ENCODE data around the gene DGKI.
"Not testable (repeated sequence)": the region's sequence is repeated elsewhere in the genome, so short reads cannot be mapped to it uniquely, and the experiment has no call there.

The DGKI gene

DNA sequence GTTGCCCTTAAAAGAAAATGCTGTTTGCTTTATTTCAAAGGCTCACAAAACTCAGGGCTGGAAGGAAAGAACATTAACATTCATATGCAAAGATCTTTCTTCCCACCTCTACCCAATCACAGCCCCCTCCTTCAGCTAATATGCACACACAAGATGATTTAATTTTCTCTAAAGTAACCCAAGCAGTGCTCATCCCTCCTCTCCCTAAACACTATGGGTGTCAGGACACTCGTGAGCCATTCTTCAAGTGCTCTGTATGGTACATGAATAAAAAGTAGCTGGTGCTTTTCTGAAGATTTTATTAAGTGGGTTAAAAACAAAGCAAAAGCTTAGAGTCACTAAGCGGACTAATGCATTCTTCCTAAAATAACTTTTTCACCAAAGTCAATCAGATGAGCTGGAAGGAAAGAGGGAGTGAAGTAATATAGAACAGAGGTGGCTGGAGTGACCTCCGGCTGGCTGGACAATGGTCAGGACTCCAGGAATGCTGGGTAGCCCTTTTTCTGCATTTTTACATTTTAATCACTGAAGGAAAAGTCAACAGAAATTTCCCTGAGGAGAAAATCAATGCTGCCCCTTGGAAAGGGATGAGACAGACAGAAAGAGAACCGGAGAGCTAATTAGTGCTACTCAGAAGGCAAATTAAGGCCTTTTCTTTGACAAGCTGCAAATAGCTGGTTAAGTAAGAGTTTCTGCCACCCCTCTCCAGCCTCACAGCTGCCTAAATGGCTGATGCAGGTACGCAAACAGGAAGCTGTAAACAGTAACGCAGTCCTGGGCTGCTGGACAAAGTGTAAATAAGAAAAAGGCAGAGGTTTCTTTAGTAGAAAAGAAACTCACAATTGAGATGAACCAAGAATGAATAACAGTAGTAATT is 6.6 kb downstream of the DGKI start:
- H3K4me1 ChIP-seq (ENCODE audit: insufficient read depth, low read length), result peaks cover 53% of the 10 kb centered on the region
- no peaks in the 10 kb centered on the region for H3K9me3 ChIP-seq (ENCODE audit: low read length)
- peak overlapping the region; percentile 1 for H2AFZ ChIP-seq (ENCODE audit: low read depth, low read length)
- peak overlapping the region; percentile 3 for H3K4me3 ChIP-seq (ENCODE audit: low read length)
- H3K36me3 ChIP-seq (ENCODE audit: insufficient read depth, low read length), result no peaks in the 10 kb centered on the region
- H3K27me3 ChIP-seq (ENCODE audit: insufficient read depth, low read length), result no peaks in the 10 kb centered on the region

GRCh38 chr7:137838706-137839315 is 8.0 kb downstream of the DGKI start:
- Histone ChIP-seq H3K27me3 (ENCODE audit: insufficient read depth, low read length) (no peaks in the 10 kb centered on the region), H3K9me3 (ENCODE audit: low read length) (no peaks in the 10 kb centered on the region), H3K4me1 (ENCODE audit: insufficient read depth, low read length) (peaks cover 40% of the 10 kb centered on the region), H3K36me3 (ENCODE audit: insufficient read depth, low read length) (no peaks in the 10 kb centered on the region), H2AFZ (ENCODE audit: low read depth, low read length) (no peak overlapping the region), H3K4me3 (ENCODE audit: low read length) (no peak overlapping the region)

- H2AFZ ChIP-seq (ENCODE audit: low read depth, low read length), result no peak overlapping the region
- peaks cover 28% of the 10 kb centered on the region for H3K4me1 ChIP-seq (ENCODE audit: insufficient read depth, low read length)
- peaks cover 16% of the 10 kb centered on the region for H3K9me3 ChIP-seq (ENCODE audit: low read length)
- H3K4me3 ChIP-seq (ENCODE audit: low read length), result no peak overlapping the region
- H3K36me3 ChIP-seq (ENCODE audit: insufficient read depth, low read length), result no peaks in the 10 kb centered on the region
- no peaks in the 10 kb centered on the region for H3K27me3 ChIP-seq (ENCODE audit: insufficient read depth, low read length)
Measured at GRCh38 chr7:137836541-137836940, 10.2 kb downstream of the DGKI start.

DNA sequence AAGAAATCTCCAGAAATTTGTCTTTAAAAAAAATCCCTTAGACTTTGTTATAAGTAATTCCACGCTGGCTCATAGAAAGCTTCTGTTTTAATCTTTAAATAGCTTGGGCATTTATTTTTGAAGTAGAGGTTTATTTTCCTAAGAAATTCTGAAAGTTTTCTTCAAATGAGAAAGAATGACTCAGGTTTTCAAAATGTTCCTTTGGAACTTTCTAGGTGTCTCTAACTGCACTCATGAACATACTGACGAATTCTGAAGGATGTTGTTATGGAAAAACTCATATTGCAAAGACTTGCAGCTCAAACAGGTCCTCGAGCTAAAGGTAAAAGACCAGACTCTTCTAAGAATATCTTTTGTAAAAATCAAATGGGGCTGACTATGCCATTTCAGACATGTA is 10.7 kb downstream of the DGKI start:
- H3K4me1 ChIP-seq (ENCODE audit: insufficient read depth, low read length), result peaks cover 28% of the 10 kb centered on the region
- H3K27me3 ChIP-seq (ENCODE audit: insufficient read depth, low read length), result no peaks in the 10 kb centered on the region
- no peaks in the 10 kb centered on the region for H3K36me3 ChIP-seq (ENCODE audit: insufficient read depth, low read length)

GRCh38 chr7:137835486-137836112 is 11.2 kb downstream of the DGKI start:
- Histone ChIP-seq H3K27me3 (ENCODE audit: insufficient read depth, low read length) (no peaks in the 10 kb centered on the region), H3K4me1 (ENCODE audit: insufficient read depth, low read length) (peaks cover 26% of the 10 kb centered on the region), H3K36me3 (ENCODE audit: insufficient read depth, low read length) (no peaks in the 10 kb centered on the region), H2AFZ (ENCODE audit: low read depth, low read length) (no peak overlapping the region), H3K4me3 (ENCODE audit: low read length) (no peak overlapping the region), H3K9me3 (ENCODE audit: low read length) (peaks cover 18% of the 10 kb centered on the region)

More for the DNA sequence above, 10.7 kb downstream of the DGKI start:
- Histone ChIP-seq H3K9me3 (ENCODE audit: low read length) (peaks cover 18% of the 10 kb centered on the region), H3K4me3 (ENCODE audit: low read length) (no peak overlapping the region), H2AFZ (ENCODE audit: low read depth, low read length) (no peak overlapping the region)

- Histone ChIP-seq H2AFZ (ENCODE audit: low read depth, low read length) (no peak overlapping the region), H3K36me3 (ENCODE audit: insufficient read depth, low read length) (no peaks in the 10 kb centered on the region), H3K4me1 (ENCODE audit: insufficient read depth, low read length) (peaks cover 16% of the 10 kb centered on the region), H3K4me3 (ENCODE audit: low read length) (no peak overlapping the region), H3K9me3 (ENCODE audit: low read length) (peaks cover 18% of the 10 kb centered on the region), H3K27me3 (ENCODE audit: insufficient read depth, low read length) (no peaks in the 10 kb centered on the region)
Measured at GRCh38 chr7:137834552-137834951, 12.2 kb downstream of the DGKI start.

DNA sequence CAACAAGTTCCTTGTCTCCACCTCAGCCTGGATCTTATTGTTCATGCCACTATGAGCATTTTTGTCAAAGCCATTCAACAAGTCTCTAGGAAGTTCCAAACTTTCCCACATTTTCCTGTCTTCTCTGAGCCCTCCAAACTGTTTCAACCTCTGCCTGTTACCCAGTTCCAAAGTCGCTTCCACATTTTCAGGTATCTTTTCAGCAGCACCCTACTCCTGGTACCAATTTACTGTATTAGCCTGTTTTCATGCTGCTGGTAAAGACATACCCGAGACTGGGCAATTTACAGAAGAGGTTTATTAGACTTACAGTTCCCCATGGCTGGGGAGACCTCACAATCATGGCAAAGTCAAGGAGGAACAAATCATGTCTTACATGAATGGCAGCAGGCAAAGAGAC is 13.8 kb downstream of the DGKI start:
- H3K4me1 ChIP-seq (ENCODE audit: insufficient read depth, low read length); H2AFZ ChIP-seq (ENCODE audit: low read depth, low read length); H3K27me3 ChIP-seq (ENCODE audit: insufficient read depth, low read length); H3K4me3 ChIP-seq (ENCODE audit: low read length); H3K36me3 ChIP-seq (ENCODE audit: insufficient read depth, low read length): not testable (repeated sequence)
- H3K9me3 ChIP-seq (ENCODE audit: low read length), result peaks cover 18% of the 10 kb centered on the region

DNA sequence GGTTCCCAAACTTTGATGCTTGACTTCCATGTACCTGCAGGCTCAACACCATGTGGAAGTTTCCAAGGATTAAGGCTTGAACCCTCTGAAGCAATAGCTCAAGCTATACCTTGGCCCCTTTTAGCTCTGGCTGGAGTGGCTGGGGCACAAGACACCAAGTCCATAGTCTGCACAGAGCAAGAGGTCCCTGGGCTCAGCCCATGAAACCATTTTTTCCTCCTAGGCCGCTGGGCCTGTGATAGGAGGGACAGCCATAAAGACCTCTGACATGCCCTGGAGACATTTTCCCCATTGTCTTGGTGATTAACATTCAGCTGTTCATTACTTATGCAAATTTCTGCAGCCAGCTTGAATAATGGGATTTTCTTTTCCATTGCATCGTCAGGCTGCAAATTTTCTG is 14.4 kb downstream of the DGKI start:
- Histone ChIP-seq H3K4me3 (ENCODE audit: low read length) (no peak overlapping the region), H3K9me3 (ENCODE audit: low read length) (peaks cover 18% of the 10 kb centered on the region), H3K4me1 (ENCODE audit: insufficient read depth, low read length) (no peaks in the 10 kb centered on the region), H3K27me3 (ENCODE audit: insufficient read depth, low read length) (no peaks in the 10 kb centered on the region), H2AFZ (ENCODE audit: low read depth, low read length) (no peak overlapping the region), H3K36me3 (ENCODE audit: insufficient read depth, low read length) (no peaks in the 10 kb centered on the region)

DNA sequence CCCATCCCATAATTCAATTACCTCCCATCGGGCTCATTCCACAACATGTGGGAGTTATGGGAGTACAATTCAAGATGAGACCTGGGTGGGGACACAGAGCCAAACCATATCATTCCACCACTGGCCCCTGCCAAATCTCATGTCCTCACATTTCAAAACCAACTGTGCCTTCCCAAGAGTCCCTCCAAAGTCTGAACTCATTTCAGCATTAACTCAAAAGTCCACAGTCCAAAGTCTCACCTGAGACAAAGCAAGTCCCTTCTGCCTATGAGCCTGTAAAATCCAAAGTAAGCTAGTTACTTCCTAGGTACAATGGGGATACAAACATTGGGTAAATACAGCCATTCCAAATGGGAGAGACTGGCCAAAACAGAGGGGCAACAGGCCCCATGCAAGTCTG is 15.2 kb downstream of the DGKI start:
- not testable (repeated sequence) for H3K36me3 ChIP-seq (ENCODE audit: insufficient read depth, low read length); H3K4me3 ChIP-seq (ENCODE audit: low read length); H2AFZ ChIP-seq (ENCODE audit: low read depth, low read length); H3K27me3 ChIP-seq (ENCODE audit: insufficient read depth, low read length); H3K4me1 ChIP-seq (ENCODE audit: insufficient read depth, low read length)
- peaks cover 18% of the 10 kb centered on the region for H3K9me3 ChIP-seq (ENCODE audit: low read length)

- H2AFZ ChIP-seq (ENCODE audit: low read depth, low read length), result no peak overlapping the region
- H3K9me3 ChIP-seq (ENCODE audit: low read length), result peaks cover 18% of the 10 kb centered on the region
- H3K27me3 ChIP-seq (ENCODE audit: insufficient read depth, low read length), result no peaks in the 10 kb centered on the region
- H3K4me1 ChIP-seq (ENCODE audit: insufficient read depth, low read length), result no peaks in the 10 kb centered on the region
- no peaks in the 10 kb centered on the region for H3K36me3 ChIP-seq (ENCODE audit: insufficient read depth, low read length)
- no peak overlapping the region for H3K4me3 ChIP-seq (ENCODE audit: low read length)
Measured at GRCh38 chr7:137829337-137829992, 17.3 kb downstream of the DGKI start.

- Histone ChIP-seq H2AFZ (ENCODE audit: low read depth, low read length) (no peak overlapping the region), H3K36me3 (ENCODE audit: insufficient read depth, low read length) (no peaks in the 10 kb centered on the region), H3K27me3 (ENCODE audit: insufficient read depth, low read length) (no peaks in the 10 kb centered on the region), H3K4me3 (ENCODE audit: low read length) (no peak overlapping the region), H3K4me1 (ENCODE audit: insufficient read depth, low read length) (no peaks in the 10 kb centered on the region), H3K9me3 (ENCODE audit: low read length) (peaks cover 16% of the 10 kb centered on the region)
Measured at GRCh38 chr7:137828456-137828855, 18.3 kb downstream of the DGKI start.

DNA sequence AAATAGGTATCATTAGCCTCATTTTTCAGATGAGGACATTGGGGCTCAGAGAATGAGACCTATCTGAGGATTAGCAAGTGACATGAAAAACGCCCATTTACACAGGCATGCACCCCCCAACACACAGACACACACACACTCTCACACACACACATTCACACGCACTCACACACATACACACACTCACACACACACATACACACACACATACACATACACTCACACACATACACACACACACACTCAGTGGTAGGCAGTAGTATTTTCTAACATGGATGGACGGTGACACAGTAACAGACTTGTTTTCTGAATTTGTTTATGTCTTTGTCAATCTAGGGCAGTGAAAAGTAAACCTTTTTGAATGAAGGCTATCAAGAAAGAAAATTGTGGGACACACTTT is 21.3 kb downstream of the DGKI start:
- peaks cover 13% of the 10 kb centered on the region for H3K4me1 ChIP-seq (ENCODE audit: insufficient read depth, low read length)
- H3K36me3 ChIP-seq (ENCODE audit: insufficient read depth, low read length), result no peaks in the 10 kb centered on the region
- H3K27me3 ChIP-seq (ENCODE audit: insufficient read depth, low read length), result no peaks in the 10 kb centered on the region
- no peak overlapping the region for H2AFZ ChIP-seq (ENCODE audit: low read depth, low read length)
- H3K4me3 ChIP-seq (ENCODE audit: low read length), result no peak overlapping the region
- H3K9me3 ChIP-seq (ENCODE audit: low read length), result no peaks in the 10 kb centered on the region

Data from neuron (in vitro differentiated cells).